Activated naive CD8-positive, alpha-beta T cell treated with anti-CD3 and anti-CD28 coated beads, Interleukin-2, amount 50 U/mL, for 24 hours (primary cell): ENCODE data around the gene CD40.

Experiments used
- ATAC-seq: fragments of 150-1000 bp; cut with Tn5 transposase; one replicate; pipeline ENCODE4 v1.10.0; 2021
- DNase-seq: peaks from one replicate; pipeline ENCODE4 v3.0.0; 2021
- H3K27ac Mint-ChIP-seq: one replicate; pipeline ENCODE4 v1.8.0; 2021; ENCODE audit warnings: mild to moderate bottlenecking, mixed read lengths
- H3K27me3 Mint-ChIP-seq: one replicate; pipeline ENCODE4 v1.8.0; 2021; ENCODE audit warnings: mixed read lengths
- H3K36me3 Mint-ChIP-seq: one replicate; pipeline ENCODE4 v1.8.0; 2021; ENCODE audit warnings: low read depth, mixed read lengths
- H3K4me1 Mint-ChIP-seq: one replicate; pipeline ENCODE4 v1.8.0; 2021; ENCODE audit warnings: mixed read lengths
- H3K4me3 Mint-ChIP-seq: one replicate; pipeline ENCODE4 v1.8.0; 2021; ENCODE audit warnings: mild to moderate bottlenecking, moderate library complexity, mixed read lengths
- H3K9me3 Mint-ChIP-seq: one replicate; pipeline ENCODE4 v1.8.0; 2021; ENCODE audit warnings: mixed read lengths

CD40 gene

DNA sequence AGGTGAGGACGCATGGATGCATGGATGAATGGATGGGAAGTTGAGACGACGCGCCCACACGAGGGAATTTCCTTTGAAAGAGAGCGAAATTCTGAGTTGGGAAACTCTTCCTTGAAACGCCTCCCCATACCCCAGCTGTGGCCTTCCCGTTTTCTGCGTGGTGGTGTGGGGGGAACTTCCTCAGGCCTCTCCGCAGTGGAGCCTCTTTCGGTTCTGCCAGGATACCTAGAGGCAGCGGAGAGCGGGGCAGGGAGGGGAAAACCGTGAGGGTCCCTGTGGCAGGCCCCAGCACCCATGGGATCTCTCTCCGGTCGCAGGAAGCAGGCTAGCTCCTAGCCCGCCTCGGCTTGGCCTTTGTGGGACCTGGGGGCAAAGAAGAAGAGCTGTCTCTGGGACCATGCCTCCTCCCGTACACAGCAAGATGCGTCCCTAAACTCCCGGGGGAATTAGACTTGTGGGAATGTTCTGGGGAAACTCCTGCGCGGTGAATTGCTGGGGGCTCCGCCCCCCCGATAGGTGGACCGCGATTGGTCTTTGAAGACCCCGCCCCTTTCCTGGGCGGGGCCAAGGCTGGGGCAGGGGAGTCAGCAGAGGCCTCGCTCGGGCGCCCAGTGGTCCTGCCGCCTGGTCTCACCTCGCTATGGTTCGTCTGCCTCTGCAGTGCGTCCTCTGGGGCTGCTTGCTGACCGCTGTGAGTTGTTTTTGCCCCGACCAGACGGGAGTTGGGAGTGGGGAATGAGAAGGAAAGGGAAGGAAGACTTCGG lies at the start of gene CD40:
CD40 (plus strand) TSS at position 611 of the 764 bp plus-strand sequence; CDS start at position 641, 30 bp downstream.
- ATAC-seq (peak; percentile 85), DNase-seq (peak; percentile 80)
- Mint-ChIP-seq H3K27ac (peak within 1 kb of the TSS; percentile 91), H3K4me3 (peak within 1 kb of the TSS; percentile 90), H3K27me3 (peaks cover 10% of the 10 kb centered on the region), H3K36me3 (peaks cover 2% of the 10 kb centered on the region), H3K4me1 (peaks cover 19% of the 10 kb centered on the region), H3K9me3 (no peaks in the 10 kb centered on the region)

DNA sequence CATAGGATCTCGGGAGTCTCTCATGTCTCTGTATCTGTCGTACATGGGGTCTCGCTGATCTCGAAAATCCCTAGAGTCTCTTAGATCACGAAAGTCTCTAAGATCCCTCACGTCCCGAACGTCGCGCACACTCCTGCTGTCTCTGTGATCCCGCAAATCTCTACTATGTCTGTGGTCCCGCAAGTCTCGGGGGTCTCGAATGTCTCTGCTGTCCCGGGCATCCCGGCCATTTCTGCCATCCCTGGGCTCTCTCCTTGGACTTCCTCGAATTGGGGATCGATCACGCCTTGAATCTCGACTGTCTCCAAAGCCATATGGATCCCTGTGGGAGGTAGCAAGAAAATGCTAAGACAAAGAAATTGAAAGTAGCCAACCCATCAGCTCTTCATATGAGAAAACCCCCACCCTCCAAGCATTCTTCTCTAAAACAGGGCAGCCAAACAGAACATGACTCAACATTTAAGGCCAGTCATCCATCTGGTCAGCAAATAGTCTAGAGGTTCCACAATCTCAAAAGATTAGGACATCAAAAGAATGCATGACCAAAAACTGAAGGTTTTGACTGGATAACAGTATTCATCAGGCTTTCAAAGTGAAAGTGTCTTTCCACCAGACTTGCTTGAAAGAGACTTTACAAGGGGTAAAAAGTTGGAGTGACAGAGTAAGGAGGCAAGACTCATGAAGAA lies 47.8 kb upstream of the CD40 start:
- no peak for DNase-seq
- Mint-ChIP-seq H3K4me1 (no peaks in the 10 kb centered on the region), H3K36me3 (peaks cover 41% of the 10 kb centered on the region), H3K9me3 (no peaks in the 10 kb centered on the region), H3K27me3 (no peaks in the 10 kb centered on the region), H3K27ac (no peak overlapping the region), H3K4me3 (no peak overlapping the region)
- ATAC-seq: no peak

- Mint-ChIP-seq H3K9me3 (no peaks in the 10 kb centered on the region), H3K36me3 (peaks cover 34% of the 10 kb centered on the region), H3K27me3 (no peaks in the 10 kb centered on the region), H3K4me1 (no peaks in the 10 kb centered on the region), H3K27ac (no peak overlapping the region), H3K4me3 (no peak overlapping the region)
- ATAC-seq (no peak), DNase-seq (no peak)
Observed at GRCh38 chr20:46071573-46071972, 46.5 kb upstream of the CD40 start.

DNA sequence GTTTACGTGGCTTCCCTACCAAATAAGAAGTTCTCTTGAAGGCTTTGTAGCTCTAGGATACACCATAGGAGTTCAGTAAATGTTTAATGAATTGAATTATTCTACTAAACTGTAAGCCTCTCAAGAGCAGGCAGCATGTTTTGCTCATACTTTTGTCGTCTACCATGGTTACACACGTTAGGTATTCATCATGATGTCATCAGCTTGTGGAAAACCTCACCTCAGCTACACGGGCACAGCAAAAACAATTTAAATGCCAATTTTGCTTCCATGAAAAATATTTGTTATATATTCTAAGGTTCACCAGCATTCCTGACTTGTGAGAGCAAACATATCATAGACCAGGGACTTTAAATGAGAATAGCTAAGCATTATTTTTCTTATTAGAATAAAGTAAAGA lies 45.1 kb upstream of the CD40 start:
- Mint-ChIP-seq H3K27me3 (no peaks in the 10 kb centered on the region), H3K4me3 (no peak overlapping the region), H3K36me3 (peaks cover 24% of the 10 kb centered on the region), H3K9me3 (no peaks in the 10 kb centered on the region), H3K4me1 (no peaks in the 10 kb centered on the region), H3K27ac (no peak overlapping the region)
- no peak for ATAC-seq
- no peak for DNase-seq

DNA sequence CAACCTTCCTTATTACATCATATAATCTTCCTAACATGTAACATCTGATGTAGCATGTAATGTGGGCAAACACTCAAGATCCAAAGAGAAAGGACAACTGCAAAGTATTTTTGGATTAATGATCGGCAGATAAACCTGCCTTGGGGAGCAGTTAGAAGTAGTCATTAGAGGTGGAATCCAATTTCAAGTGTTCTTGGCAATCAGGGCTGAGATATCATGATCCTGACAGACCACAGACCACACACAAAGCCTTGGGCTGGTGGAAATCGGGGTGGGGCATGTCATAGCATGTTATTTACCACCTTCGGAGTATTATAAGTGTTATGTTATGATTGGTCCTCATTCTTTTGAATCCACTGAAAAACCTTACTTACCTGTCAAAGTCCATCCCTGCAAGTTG lies 44.7 kb upstream of the CD40 start:
- Mint-ChIP-seq H3K4me3 (no peak overlapping the region), H3K9me3 (no peaks in the 10 kb centered on the region), H3K36me3 (peaks cover 20% of the 10 kb centered on the region), H3K27ac (no peak overlapping the region), H3K4me1 (no peaks in the 10 kb centered on the region), H3K27me3 (no peaks in the 10 kb centered on the region)
- DNase-seq (no peak), ATAC-seq (no peak)

DNA sequence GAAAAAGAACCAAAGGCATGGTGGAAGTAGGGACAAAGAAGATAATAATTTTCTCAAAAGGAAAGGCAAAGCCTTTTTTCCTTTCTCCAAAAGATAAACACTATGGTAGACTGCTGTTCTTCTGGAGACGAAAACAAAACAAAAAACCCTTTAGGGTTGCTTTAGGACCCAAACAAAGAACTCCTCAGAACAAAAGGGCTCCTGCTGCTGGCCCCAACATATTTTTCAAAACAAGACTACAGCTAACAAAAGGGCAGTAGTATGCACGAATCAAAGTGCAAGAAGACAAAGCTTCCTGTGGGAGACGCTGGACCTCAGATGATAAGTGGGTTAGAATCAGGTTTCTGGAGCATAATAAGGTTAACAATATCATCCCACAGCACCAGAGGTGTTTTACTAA lies 44.1 kb upstream of the CD40 start:
- H3K9me3 Mint-ChIP-seq: no peaks in the 10 kb centered on the region
- no peak overlapping the region for H3K27ac Mint-ChIP-seq

DNA sequence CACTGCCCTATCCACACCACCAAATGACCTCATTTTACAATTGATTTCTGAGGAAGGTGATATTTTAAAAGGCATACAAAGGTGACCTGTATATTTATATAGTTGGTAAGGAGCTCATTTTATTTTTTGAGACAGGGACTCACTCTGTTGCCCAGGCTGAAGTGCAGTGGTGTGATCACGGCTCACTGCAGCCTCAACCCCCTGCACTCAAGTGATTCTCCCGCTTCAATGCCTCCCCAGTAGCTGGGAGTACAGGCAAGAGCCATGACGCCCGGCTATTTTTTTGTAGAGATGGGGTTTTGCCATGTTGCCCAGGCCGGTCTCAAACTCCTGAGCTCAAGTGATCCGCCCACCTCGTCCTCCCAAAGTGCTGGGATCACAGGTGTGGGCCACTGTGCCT lies 41.3 kb upstream of the CD40 start:
- ATAC-seq (no peak), DNase-seq (no peak)
- H3K4me1 Mint-ChIP-seq: peaks cover 4% of the 10 kb centered on the region
- no peaks in the 10 kb centered on the region for H3K9me3 Mint-ChIP-seq
- H3K36me3 Mint-ChIP-seq: peaks cover 20% of the 10 kb centered on the region
- no peak overlapping the region for H3K4me3 Mint-ChIP-seq
- no peaks in the 10 kb centered on the region for H3K27me3 Mint-ChIP-seq
- H3K27ac Mint-ChIP-seq: no peak overlapping the region

More for the DNA sequence above, 44.1 kb upstream of the CD40 start:
- no peak overlapping the region for H3K4me3 Mint-ChIP-seq
- ATAC-seq: no peak
- H3K27me3 Mint-ChIP-seq: no peaks in the 10 kb centered on the region
- H3K4me1 Mint-ChIP-seq: no peaks in the 10 kb centered on the region
- H3K36me3 Mint-ChIP-seq: peaks cover 21% of the 10 kb centered on the region
- no peak for DNase-seq

DNA sequence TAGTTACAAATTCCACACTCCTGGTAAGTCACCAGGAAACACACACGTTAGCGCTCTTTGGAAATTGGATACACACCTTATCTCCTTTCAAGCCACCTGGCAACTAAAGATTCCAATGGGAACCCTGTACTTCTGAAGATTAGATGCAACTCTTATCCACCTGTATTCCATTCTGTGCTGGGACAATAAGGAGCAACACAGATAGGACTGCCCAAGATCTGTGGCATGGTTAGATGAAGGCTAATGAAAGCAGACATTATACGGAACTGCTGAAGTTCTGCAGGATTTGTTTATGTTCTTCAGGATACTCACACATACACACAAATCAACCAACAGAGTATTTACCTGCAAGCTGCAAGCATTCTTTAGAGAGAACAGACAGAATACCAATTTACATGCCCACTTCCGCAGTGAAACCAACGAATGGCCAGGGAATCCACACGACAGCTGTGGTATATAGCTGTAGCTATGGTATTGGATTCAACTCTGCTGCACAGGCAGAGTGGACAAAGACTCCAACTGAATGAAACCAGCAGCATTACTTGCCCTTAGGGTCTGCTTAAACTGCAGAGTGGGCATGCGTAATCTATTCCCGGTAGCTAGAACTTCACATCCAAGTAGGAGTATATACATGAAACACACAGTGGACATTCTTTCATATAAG lies 40.3 kb upstream of the CD40 start:
- Mint-ChIP-seq H3K36me3 (peaks cover 20% of the 10 kb centered on the region), H3K4me1 (peaks cover 13% of the 10 kb centered on the region), H3K4me3 (no peak overlapping the region), H3K9me3 (no peaks in the 10 kb centered on the region), H3K27me3 (no peaks in the 10 kb centered on the region), H3K27ac (no peak overlapping the region)
- ATAC-seq (no peak), DNase-seq (no peak)

DNA sequence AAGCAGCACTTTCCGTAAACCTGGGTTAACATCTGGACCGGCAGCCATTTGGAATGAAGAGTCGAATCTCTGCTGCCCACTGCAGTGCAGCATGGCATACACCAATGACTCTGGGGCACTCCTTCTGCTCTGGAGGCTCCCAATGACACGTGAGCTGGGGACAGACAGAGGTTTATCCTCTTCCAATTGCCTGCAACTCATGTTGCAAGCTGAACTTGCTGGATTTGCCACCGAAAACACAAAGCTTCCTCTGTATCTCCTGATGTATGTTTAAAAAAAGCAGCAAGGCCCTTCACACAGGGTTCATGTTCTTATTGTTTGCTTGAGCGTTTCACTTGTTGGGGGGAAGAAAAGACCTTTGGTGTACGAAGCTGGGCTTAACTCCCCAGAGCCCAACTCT lies 39.2 kb upstream of the CD40 start:
- Mint-ChIP-seq H3K36me3 (peaks cover 16% of the 10 kb centered on the region), H3K4me1 (peaks cover 23% of the 10 kb centered on the region), H3K4me3 (no peak overlapping the region), H3K27me3 (no peaks in the 10 kb centered on the region), H3K9me3 (no peaks in the 10 kb centered on the region), H3K27ac (no peak overlapping the region)
- DNase-seq: no peak
- ATAC-seq: no peak

- Mint-ChIP-seq H3K27ac (no peak overlapping the region), H3K36me3 (peaks cover 9% of the 10 kb centered on the region), H3K9me3 (no peaks in the 10 kb centered on the region), H3K4me3 (no peak overlapping the region), H3K27me3 (no peaks in the 10 kb centered on the region), H3K4me1 (peaks cover 44% of the 10 kb centered on the region)
- ATAC-seq (no peak), DNase-seq (no peak)
Observed at GRCh38 chr20:46081074-46081473, 37.0 kb upstream of the CD40 start.

DNA sequence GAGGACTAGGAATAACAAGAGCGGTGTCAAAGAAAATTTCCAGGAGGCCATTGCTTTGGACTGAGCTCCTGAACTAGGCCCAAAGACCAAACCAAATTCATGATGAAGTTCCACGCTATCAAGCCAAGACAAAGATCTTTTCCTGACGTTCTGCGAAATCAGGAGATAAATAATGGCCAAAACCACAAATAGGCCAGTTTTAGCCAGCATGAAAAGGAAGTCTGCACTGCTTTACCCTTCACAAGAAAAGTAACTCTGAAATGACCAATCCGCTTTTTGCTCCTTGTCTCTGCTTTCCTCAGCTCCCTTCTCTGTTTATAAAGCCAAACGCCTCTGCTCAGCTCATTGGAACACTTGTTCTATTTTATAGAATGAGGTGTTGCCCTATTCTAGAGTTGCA lies 35.0 kb upstream of the CD40 start:
- H3K9me3 Mint-ChIP-seq: no peaks in the 10 kb centered on the region

DNA sequence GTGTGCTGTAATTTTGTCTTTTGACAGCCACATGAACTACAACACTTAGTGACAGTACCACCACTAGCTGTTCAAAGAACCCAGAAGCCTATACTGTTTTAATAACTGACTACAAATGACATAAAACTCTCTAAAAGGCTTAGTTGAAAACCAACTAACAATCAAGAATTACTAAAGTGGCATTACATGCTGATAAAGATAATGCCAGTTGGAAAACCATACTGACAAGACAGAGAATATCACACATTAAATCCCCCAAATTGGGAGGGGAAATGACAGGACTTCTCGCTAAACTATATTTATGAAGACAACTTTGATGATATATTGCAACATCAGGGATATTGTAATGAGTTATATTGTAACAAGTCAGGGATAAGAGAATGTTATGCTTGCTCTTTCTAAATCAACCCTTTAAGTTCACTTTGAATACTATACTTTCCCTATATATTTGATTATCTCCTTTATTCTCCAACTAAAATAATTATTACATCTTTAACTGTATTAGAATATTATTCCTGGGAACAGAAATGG lies 34.5 kb upstream of the CD40 start:
- Mint-ChIP-seq H3K27me3 (no peaks in the 10 kb centered on the region), H3K4me3 (no peak overlapping the region), H3K4me1 (peaks cover 70% of the 10 kb centered on the region), H3K9me3 (no peaks in the 10 kb centered on the region), H3K27ac (no peak overlapping the region), H3K36me3 (peaks cover 13% of the 10 kb centered on the region)
- DNase-seq: no peak
- no peak for ATAC-seq

More for the DNA sequence above, 35.0 kb upstream of the CD40 start:
- no peak for ATAC-seq
- Mint-ChIP-seq H3K36me3 (peaks cover 11% of the 10 kb centered on the region), H3K27ac (no peak overlapping the region), H3K27me3 (no peaks in the 10 kb centered on the region), H3K4me1 (peaks cover 65% of the 10 kb centered on the region), H3K4me3 (no peak overlapping the region)
- no peak for DNase-seq

DNA sequence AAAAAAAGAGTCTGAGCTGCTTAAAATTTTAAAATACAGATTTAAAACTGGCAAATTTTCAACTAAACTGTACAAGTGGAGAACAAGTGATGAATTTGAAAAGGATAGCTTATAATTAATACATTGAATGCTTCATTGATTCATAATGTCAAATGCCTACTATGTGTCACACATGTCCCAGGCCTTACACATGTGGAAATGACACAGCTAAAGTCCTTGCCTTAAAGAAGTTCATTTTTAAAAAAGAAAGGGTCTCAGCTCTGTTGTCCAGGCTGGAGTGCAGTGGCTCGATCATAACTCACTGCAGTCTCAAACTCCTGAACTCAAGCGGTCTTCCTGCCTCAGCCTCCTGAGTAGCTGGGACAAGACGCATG lies 33.3 kb upstream of the CD40 start:
- Mint-ChIP-seq H3K27ac (no peak overlapping the region), H3K36me3 (peaks cover 8% of the 10 kb centered on the region), H3K4me3 (no peak overlapping the region), H3K27me3 (no peaks in the 10 kb centered on the region), H3K9me3 (no peaks in the 10 kb centered on the region), H3K4me1 (peaks cover 71% of the 10 kb centered on the region)
- ATAC-seq (no peak), DNase-seq (no peak)

GRCh38 chr20:46085179-46085851 lies 32.8 kb upstream of the CD40 start:
- Mint-ChIP-seq H3K27me3 (no peaks in the 10 kb centered on the region), H3K27ac (no peak overlapping the region), H3K4me1 (peaks cover 76% of the 10 kb centered on the region), H3K36me3 (peaks cover 8% of the 10 kb centered on the region), H3K9me3 (no peaks in the 10 kb centered on the region), H3K4me3 (no peak overlapping the region)
- ATAC-seq (no peak), DNase-seq (no peak)
